ENCODE data around the gene MAPRE2.

DNA sequence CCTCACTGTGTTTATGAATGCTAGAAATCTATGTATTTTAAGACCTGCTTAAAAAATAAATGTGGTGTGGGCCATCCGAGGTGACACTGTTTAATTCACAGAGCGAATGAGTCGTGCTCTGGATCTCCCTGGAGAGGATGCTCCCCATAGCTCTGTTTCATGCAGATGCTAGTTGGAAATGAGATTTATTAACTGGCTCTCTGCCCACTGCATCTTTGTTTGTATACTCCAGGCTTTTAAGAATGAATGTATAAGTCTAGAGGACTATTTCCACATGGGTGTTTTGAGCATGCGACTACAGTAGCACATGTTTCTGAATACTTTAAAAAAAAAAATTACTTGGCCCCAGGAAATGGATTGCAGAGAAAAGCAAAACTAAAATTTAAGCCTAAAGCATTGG is 3.9 kb downstream of the MAPRE2 start:
- no peak for TF ChIP-seq CTCF (IDR thresholded peaks at IDR 0.05)
- TF ChIP-seq POLR2A (IDR thresholded peaks at IDR 0.05): no peak

Measured in adrenal gland (tissue), 5 donors.